A673 (cell line): ENCODE data around the gene FASTKD1. TPM values are rescaled to one million over a fixed set of nuclear protein-coding genes. Genes with fewer than 3 reads are reported as not detected.
"Not testable (repeated sequence)": the region's sequence is repeated elsewhere in the genome, so short reads cannot be mapped to it uniquely, and the experiment has no call there.

Experiments
- BruUV-seq: library from RNA; stranded (reverse); fragments of 400-500 nt; replicated peaks from 2 replicates; lab custom pipeline; 2021; lab: Mats Ljungman, UMichigan
- CTCF ChIA-PET: fragments of 300-600 bp; sonication (Branson Sonifier 250); formaldehyde crosslinking; loops from one replicate; lab custom pipeline; 2022; ENCODE audit warnings: antibody characterized with exemption; lab: Charles Lee
- POLR2A ChIA-PET: fragments of 300-600 bp; sonication (Branson Sonifier 250); formaldehyde crosslinking; loops from one replicate; lab custom pipeline; 2022; ENCODE audit warnings: antibody characterized with exemption; ENCODE audit not compliant: low non-redundant PET; lab: Charles Lee
- DNase-seq: peaks from one replicate; pipeline ENCODE4 v3.0.0-alpha.2; 2015; ENCODE audit warnings: low spot score
- H3K27ac ChIP-seq: fragments of 200-600 bp; sonication (generic); 2 replicates; pipeline ENCODE4 v1.5.1; 2016; ENCODE audit warnings: mixed run types, low read depth, mild to moderate bottlenecking, mixed read lengths, antibody characterized with exemption, low read length; ENCODE audit not compliant: poor library complexity, severe bottlenecking
- H3K27me3 ChIP-seq: fragments of 200-600 bp; sonication (generic); replicated peaks from 2 replicates; pipeline ENCODE4 v1.6.1; 2017; ENCODE audit warnings: mixed run types, low read depth, mild to moderate bottlenecking, mixed read lengths, antibody characterized with exemption, low read length; ENCODE audit not compliant: insufficient read depth, poor library complexity
- H3K36me3 ChIP-seq: fragments of 200-600 bp; sonication (generic); 2 replicates; pipeline ENCODE4 v1.6.1; 2016; ENCODE audit warnings: mixed run types, mild to moderate bottlenecking, mixed read lengths, antibody characterized with exemption, low read length; ENCODE audit not compliant: insufficient read depth, poor library complexity, severe bottlenecking
- H3K4me1 ChIP-seq: fragments of 200-600 bp; sonication (generic); 2 replicates; pipeline ENCODE4 v1.6.1; 2017; ENCODE audit warnings: mixed run types, mild to moderate bottlenecking, mixed read lengths, antibody characterized with exemption, low read length; ENCODE audit not compliant: insufficient read depth, poor library complexity, severe bottlenecking
- H3K4me3 ChIP-seq: fragments of 200-600 bp; sonication (generic); 2 replicates; pipeline ENCODE4 v1.5.1; 2016; ENCODE audit warnings: low read depth, mixed run types, mild to moderate bottlenecking, mixed read lengths, low read length; ENCODE audit not compliant: poor library complexity, severe bottlenecking
- H3K9me3 ChIP-seq: fragments of 200-600 bp; sonication (generic); 2 replicates; pipeline ENCODE4 v1.6.1; 2016; ENCODE audit warnings: mixed run types, low read depth, mild to moderate bottlenecking, mixed read lengths, antibody characterized with exemption, low read length; ENCODE audit not compliant: poor library complexity, severe bottlenecking
- CTCF ChIP-seq: fragments of 300-800, 200-600 bp; sonication (generic); conservative IDR thresholded peaks from 2 replicates; pipeline ENCODE4 v1.5.1; 2017; ENCODE audit warnings: low read depth, mild to moderate bottlenecking, antibody characterized with exemption, low read length, moderate library complexity, mixed read lengths
- EZH2 ChIP-seq: fragments of 200-600 bp; sonication (generic); IDR thresholded peaks from 2 replicates; pipeline ENCODE4 v1.6.1; 2017; ENCODE audit warnings: borderline replicate concordance, low read depth, mild to moderate bottlenecking, mixed read lengths, antibody characterized with exemption, low read length; ENCODE audit not compliant: poor library complexity, severe bottlenecking
- intact Hi-C: fragments of 100-400 bp; cut with micrococcal nuclease; formaldehyde crosslinking; loops from one replicate; pipeline ENCODE4 v1.10.0; 2022; ENCODE audit not compliant: unreplicated experiment
- total RNA-seq: library from RNA; stranded (reverse); gene quantifications from 2 replicates; pipeline ENCODE4 v1.2.3, GENCODE V29; 2021

The FASTKD1 gene
- total RNA-seq, 1 experiment from 2014 or later = 37.3 TPM

GRCh38 chr2:169540146-169540545 lies 33.5 kb downstream of the FASTKD1 start:
- TF ChIP-seq EZH2 (no peak), CTCF (no peak)
- Histone ChIP-seq H3K36me3 (peaks cover 3% of the 10 kb centered on the region), H3K9me3 (no peaks in the 10 kb centered on the region), H3K27me3 (no peaks in the 10 kb centered on the region), H3K4me1 (no peaks in the 10 kb centered on the region), H3K27ac (no peak overlapping the region), H3K4me3 (no peak overlapping the region)
- no peak for DNase-seq
- ChIA-PET POLR2A (no interaction called here), CTCF (no interaction called here)
- no TSS peak for BruUV-seq
- intact Hi-C loops = no loop called here

GRCh38 chr2:169539460-169539859 lies 34.2 kb downstream of the FASTKD1 start:
- DNase-seq, H3K9me3 ChIP-seq, BruUV-seq, H3K4me1 ChIP-seq, H3K27me3 ChIP-seq, intact Hi-C loops, CTCF ChIA-PET, H3K4me3 ChIP-seq, H3K27ac ChIP-seq, POLR2A ChIA-PET, H3K36me3 ChIP-seq: not testable (repeated sequence)

- CTCF ChIA-PET = no interaction called here
- DNase-seq = peak; percentile 74
- Histone ChIP-seq H3K4me3 (no peak overlapping the region), H3K36me3 (no peaks in the 10 kb centered on the region), H3K27ac (no peak overlapping the region), H3K27me3 (no peaks in the 10 kb centered on the region), H3K4me1 (no peaks in the 10 kb centered on the region), H3K9me3 (no peaks in the 10 kb centered on the region)
- BruUV-seq = no TSS peak
- intact Hi-C loops = loop anchor here (2.0 to 5.0 kb wide), 2 partner anchors 149 to 399 kb away; no protein-coding TSS in a partner anchor
- peak; percentile 89 for TF ChIP-seq CTCF
- no peak for TF ChIP-seq EZH2
- POLR2A ChIA-PET = interaction anchor here (0.7 kb wide), 1 partner anchor 166 kb away, joined by 3 read pairs; the partner anchor contains the start of genes CFAP210 and PHOSPHO2
Measured at GRCh38 chr2:169528271-169528701, 45.4 kb downstream of the FASTKD1 start.

GRCh38 chr2:169526451-169526850 lies 47.2 kb downstream of the FASTKD1 start:
- Histone ChIP-seq H3K4me3 (no peak overlapping the region), H3K27ac (no peak overlapping the region), H3K4me1 (no peaks in the 10 kb centered on the region), H3K27me3 (no peaks in the 10 kb centered on the region), H3K36me3 (no peaks in the 10 kb centered on the region), H3K9me3 (no peaks in the 10 kb centered on the region)
- POLR2A ChIA-PET = no interaction called here
- intact Hi-C loops = loop anchor here (5.0 kb wide), 1 partner anchor 401 kb away; no protein-coding TSS in a partner anchor
- no peak for TF ChIP-seq CTCF
- TF ChIP-seq EZH2 = no peak
- DNase-seq = no peak
- CTCF ChIA-PET = no interaction called here
- BruUV-seq = no TSS peak
